GM12875 (cell line): Measurements from ENCODE around the gene MC2R.

Experiments used
- H3K4me3 ChIP-seq: one replicate; pipeline ENCODE4 v1.5.1; 2011; ENCODE audit warnings: low read depth, low read length, control low read depth
- CTCF ChIP-seq: IDR thresholded peaks from 2 replicates; pipeline ENCODE4 v1.5.1; 2011; ENCODE audit warnings: low read depth, mild to moderate bottlenecking, control low read depth, inconsistent platforms, low read length, moderate library complexity, borderline replicate concordance; ENCODE audit not compliant: insufficient read depth

The MC2R gene

GRCh38 chr18:13915391-13915790, at the start of gene MC2R:
Gene MC2R (minus strand): TSS chr18:13915536. CDS start chr18:13885518, 30,018 bp downstream.
- no peak for TF ChIP-seq CTCF
- no peak within 1 kb of the TSS for H3K4me3 ChIP-seq

GRCh38 chr18:13945811-13946210, 30.5 kb upstream of the MC2R start:
- H3K4me3 ChIP-seq, result no peak overlapping the region
- TF ChIP-seq CTCF, result no peak

GRCh38 chr18:13943338-13943737, 28.0 kb upstream of the MC2R start:
- no peak for TF ChIP-seq CTCF
- H3K4me3 ChIP-seq, result no peak overlapping the region

- no peak for TF ChIP-seq CTCF
- H3K4me3 ChIP-seq, result no peak overlapping the region
Measured at GRCh38 chr18:13940326-13940725, 25.0 kb upstream of the MC2R start.

- no peak for TF ChIP-seq CTCF
- no peak overlapping the region for H3K4me3 ChIP-seq
Measured at GRCh38 chr18:13934676-13935075, 19.3 kb upstream of the MC2R start.

GRCh38 chr18:13934058-13934457, 18.7 kb upstream of the MC2R start:
- H3K4me3 ChIP-seq, result no peak overlapping the region
- TF ChIP-seq CTCF, result no peak

GRCh38 chr18:13932285-13933025, 17.1 kb upstream of the MC2R start:
- TF ChIP-seq CTCF, result no peak

More at GRCh38 chr18:13932285-13933025, 17.1 kb upstream of the MC2R start:
- no peak overlapping the region for H3K4me3 ChIP-seq
